GM18520 (cell line): ENCODE results near the gene COX8A.

Experiments used
- ATAC-seq: cut with Tn5 transposase; IDR thresholded peaks from one replicate; pipeline ENCODE4 v1.9.1; 2021; ENCODE audit not compliant: unreplicated experiment

Gene COX8A

DNA sequence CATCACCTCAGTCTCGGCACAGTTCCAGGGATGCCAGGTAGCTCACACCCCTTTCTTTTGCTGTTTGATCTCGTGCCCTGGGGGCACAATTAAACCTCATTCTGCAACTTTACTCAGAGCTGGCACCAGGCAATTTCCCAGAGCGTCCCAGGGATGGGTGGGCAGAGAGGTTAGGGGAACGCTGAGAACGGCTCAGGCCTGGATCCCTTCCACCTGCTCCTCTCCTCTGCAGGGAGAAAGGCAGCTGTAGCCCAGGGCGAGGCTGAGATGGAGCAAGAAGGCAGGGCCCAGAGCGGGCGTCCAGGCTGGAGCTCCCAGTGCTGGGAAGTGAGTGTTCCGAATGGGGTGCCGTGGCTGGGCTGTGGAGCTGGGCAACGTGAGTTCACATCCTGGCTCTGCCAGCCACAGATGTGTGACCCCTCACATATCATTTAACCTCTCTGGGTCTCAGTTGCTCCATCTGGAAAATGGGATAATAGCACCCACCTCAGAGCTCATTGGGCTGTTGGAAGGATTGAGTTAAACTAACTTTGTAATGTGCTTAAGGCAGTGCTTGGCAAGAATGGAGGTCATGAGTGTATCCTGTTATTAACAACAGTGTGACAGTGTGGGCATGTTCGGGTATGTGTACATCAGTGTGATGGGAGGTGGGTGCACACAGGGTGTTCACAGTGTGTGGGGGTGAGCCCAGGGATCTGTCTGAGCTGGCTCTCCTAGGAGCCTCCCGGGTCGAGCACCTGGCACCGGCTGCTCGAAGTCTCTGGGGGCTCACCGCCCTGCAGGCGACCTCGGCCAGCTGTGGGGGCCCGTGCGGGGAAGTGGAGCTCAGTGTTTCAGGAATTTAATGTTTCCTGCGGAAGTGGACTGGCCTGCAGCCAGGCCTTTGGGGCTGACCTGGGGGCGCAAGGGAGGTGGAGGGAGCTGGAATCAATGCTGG is 27.3 kb downstream of the COX8A start:
- no peak for ATAC-seq

- ATAC-seq, result no peak
Measured at GRCh38 chr11:64003807-64004589, 29.6 kb downstream of the COX8A start.

DNA sequence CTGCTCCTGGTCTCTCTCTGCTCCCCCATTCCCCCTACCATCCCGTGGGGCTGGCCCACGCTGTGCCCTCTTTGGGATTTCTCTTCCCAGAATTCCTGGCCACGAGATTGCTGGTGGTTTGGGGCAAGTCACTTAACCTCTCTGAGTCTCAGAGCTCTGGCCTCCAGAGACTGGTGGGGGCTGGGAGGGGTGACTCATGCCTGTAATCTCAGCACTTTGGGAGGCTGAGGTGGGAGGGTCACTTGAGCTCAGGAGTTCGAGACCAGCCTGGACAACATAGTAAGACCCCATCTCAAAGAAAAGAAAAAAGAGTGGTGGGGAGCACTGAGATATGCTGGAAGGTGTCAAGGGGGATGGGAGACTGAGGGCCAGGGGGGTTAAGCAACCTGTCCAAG is 30.2 kb downstream of the COX8A start:
- ATAC-seq, result no peak

GRCh38 chr11:64005691-64006090 is 31.3 kb downstream of the COX8A start:
- ATAC-seq, result no peak

- ATAC-seq, result no peak
Measured at GRCh38 chr11:64006398-64006797, 32.0 kb downstream of the COX8A start.

DNA sequence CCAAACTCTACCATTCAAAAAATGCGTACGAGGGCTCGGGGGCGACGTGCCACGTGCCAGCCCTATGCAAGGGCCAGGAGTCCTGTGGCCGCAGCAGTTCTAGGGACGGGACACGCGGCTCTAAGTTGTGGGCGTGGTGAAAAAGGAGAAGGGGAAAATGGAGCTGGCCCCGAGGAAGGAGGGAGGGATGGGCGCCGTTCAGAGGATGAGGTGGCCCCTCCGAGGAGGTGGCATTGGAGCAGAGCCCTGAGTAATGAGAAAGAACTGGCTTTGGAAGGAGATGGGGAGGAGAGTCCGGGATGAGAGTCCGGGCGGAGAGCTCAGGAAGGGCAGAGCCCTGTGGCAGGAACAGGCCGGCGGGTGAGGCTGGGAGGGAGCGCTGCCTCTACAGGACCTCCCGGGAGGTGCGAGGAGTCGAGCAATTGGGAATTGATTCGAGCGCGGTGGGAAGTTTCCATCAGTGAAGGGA is 32.8 kb downstream of the COX8A start:
- no peak for ATAC-seq

GRCh38 chr11:64007629-64008282 is 33.3 kb downstream of the COX8A start:
- ATAC-seq, result no peak

DNA sequence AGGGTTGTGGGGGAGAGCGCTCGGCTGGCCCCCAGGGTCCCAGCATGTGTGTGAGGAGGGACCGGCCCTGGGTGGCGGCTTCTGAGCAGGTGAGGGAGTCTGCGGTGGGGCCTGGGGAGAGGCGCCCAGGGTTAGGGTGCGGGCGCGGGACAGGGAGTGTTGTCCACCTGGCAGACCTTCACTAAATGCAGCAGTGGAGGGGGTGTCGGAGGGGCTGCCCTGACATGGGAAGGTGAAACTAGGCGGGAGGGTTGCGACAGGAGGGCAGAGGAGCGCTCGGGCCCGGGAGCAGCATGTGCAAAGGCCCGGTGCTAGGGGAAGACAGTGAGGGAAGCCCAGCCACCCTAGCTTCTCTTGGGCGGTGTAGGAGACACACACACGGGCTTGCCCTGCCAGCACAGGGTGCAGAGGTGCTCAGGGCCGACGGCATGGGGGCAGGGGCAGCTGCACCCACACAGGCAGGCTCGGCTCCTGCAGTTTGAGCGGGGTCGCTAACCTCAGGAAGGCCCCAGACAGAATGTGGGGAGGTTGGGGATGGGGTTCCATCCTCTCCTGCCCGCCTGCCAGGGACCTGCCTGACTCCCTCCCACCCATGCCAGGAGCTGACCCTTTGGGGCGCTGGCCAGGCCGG is 34.0 kb downstream of the COX8A start:
- no peak for ATAC-seq

DNA sequence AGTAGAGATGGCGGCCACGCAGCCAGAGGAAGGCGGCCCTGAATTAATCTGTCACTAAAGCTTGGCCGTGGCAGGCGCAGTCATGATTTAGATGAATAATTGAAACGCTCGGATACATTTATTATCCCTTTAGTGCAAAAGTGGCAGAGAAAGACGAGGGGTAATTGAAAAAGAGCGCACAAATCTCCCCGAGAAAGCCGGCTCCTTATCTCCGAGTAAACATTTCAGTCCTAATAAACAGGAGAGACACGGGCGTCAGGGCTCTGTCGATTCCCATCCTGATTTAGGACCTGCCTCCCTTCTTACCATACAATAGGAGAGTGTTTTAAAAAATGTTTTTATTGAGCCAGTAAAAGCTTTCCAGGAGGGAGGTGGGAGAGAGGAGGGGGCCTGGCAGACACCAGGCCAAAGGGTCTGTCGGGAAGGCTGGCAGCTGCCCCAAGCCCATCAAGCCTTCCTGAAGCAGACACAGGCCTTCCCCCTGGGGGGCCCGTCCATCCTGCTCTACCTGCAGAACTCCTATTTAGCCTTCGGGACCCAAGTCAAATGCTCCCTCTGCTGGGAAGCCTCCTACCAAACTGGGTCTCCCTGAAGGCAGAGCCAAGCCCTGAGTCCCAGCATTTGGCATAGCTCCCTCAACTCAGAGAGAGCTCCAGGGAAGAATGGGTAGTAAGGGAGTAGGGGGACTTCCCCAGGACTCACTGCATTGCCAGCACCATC is 34.7 kb downstream of the COX8A start:
- ATAC-seq, result no peak

DNA sequence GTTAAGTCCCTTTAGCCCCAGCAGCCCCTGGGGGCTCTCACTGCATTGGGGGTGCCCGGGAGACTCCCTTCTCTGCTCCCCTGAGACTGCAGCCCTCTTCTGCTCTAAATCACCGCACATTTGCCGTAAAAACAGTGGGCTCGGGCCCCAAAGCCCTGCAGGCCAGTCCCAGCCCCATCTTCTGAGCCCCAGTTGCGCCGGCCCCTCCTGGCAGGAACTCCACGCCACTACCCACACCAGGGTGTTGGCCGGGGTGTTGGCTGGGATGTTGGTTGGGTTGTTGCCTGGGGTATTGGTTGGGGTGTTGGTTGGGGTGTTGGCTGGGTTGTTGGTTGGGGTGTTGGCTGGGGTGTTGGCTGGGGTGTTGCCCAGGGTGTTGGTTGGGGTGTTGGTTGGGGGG is 35.3 kb downstream of the COX8A start:
- no peak for ATAC-seq

- ATAC-seq, result no peak
Measured at GRCh38 chr11:64010783-64011182, 36.4 kb downstream of the COX8A start.

- ATAC-seq, result no peak
Measured at GRCh38 chr11:64011371-64011770, 37.0 kb downstream of the COX8A start.

GRCh38 chr11:64013141-64013896 is 38.9 kb downstream of the COX8A start:
- ATAC-seq, result no peak

- ATAC-seq, result no peak
Measured at GRCh38 chr11:64014356-64014755, 39.9 kb downstream of the COX8A start.

DNA sequence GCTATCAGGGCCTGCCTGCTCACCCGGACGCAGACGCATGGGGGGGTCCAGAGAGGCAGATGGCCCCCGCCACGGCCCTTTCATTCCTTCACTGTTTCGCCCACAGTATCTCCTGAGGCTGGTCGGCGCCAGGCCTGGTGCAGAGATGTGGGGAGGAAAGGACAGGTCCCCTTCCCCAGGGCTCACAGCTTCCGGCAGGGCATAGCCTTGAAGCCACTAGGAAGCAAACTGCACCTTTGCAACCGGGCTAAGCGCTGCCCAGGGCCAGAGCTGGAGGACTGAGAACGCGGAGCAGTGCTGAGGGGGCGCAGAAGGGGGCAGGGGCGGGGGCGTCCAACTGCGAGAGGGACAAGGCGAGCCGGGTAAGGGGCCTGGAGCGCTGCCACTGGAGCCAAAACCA is 41.1 kb downstream of the COX8A start:
- no peak for ATAC-seq

GRCh38 chr11:64015935-64016845 is 41.8 kb downstream of the COX8A start:
- ATAC-seq, result no peak

DNA sequence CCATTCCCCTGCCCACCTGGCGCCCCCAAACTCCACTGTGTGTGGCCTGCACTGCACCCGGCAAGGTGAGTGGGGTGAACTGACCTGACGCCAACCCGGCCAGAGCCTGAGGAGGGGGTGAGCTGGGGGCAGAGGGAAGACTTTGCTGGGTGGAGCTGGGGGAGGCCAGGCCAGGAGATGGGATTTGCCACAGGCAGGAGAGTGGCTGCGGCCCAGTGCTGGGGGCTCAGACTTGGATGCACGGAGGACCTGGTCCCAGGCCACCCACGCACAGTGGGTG is 43.5 kb downstream of the COX8A start:
- ATAC-seq, result no peak

DNA sequence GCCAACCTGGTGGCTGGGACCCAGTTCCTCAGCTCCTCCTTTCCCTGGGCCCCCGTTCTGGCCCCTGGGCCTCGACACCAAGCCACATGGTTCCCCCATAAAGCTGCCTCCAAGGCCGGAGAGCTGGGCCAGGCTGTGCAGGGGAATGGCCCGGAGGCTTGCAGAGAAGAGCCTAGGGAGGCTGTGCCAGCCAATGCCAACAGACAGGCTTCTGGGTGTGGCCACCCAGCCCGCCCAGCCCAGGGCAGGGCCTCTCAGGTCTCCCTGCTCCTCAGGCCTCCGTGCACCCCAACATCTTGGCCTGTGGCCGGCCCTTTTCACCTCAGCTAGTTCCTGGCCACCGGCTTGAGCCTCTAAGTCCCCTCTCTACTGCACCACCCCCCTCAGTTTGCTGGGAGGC is 43.9 kb downstream of the COX8A start:
- no peak for ATAC-seq
